ENCODE results near the gene SLFNL1. TPM values are rescaled to one million over a fixed set of nuclear protein-coding genes. Genes with fewer than 3 reads are reported as not detected.

SLFNL1 gene
- under 1 TPM in 10 of 12 donors, not detected in 2; 0.27 to 0.95 (median 0.46) TPM for polyA plus RNA-seq (ENCODE audit: insufficient read length in 12 of 12)
- long read RNA-seq, donor 1: 0 reads
- long read RNA-seq, donor 2: 0 reads
- long read RNA-seq, donor 3: 0 reads
- long read RNA-seq, donor 4: 0 reads
- long read RNA-seq, donor 5: 0 reads
- long read RNA-seq, donor 6: 0 reads
- long read RNA-seq, donor 7: 0 reads
- long read RNA-seq, donor 8: 0 reads
- long read RNA-seq, donor 9: 0 reads
- long read RNA-seq, donor 10: 0 reads
- long read RNA-seq, donor 11: 0 reads

GRCh38 chr1:41021526-41022308, at the start of gene SLFNL1:
SLFNL1 (minus strand) TSS chr1:41021725; CDS start chr1:41020660, 1,065 bp downstream.
- DNase-seq: no peak

DNA sequence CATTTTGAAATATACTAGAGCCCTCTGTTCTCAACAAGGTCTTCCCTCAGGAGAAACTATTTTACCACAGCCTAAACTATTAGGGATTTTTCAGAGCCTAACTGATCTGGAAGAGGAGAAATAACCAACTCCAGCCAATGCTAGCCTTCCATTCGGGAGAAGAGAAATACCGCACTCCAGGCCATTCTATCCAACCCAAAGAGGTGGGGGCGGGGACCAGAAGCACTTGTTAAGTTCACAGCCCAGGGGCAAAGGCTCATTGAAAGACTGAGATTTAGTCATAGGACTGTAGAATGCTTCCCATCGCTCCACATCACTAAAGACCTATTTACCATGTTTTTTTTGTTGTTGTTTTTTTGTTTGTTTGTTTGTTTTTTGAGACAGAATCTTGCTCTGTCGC, 35.4 kb upstream of the SLFNL1 start:
- no peak for DNase-seq

DNA sequence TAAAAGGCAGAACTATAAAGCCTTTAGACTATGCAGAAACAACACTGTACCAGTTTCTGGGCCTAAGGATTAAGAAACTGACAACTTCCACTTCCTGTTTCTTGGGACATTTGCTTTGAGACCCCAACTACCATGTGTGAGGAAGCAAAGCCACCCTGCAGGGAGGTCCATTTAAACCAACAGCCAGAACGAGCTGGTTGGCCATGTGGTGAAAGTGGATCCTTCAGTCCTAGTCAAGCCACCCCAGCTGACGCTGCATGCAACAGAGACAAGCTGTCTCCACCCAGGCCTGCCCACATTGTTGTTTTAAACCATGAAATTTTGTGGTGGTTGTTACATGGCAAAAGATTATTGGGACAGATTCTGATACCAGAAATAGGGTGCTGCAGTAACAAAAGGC, 31.8 kb upstream of the SLFNL1 start:
- no peak for DNase-seq

DNA sequence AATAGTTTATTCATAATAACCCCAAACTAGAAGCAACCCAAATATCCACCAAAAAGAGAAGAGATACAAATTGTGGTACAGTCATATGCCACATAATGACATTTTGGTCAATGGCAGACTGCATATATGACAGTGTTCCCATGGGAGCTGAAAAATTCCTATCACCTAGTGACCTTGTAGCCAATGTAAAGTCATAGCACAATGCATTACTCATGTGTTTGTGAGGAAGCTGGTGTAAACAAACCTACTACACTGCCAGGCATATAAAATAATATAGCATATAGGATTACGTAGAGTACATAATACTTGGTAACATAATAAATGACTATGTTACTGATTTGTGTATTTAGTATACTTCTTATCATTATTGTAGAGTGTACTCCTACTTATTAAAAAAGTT, 29.5 kb upstream of the SLFNL1 start:
- DNase-seq: no peak

DNA sequence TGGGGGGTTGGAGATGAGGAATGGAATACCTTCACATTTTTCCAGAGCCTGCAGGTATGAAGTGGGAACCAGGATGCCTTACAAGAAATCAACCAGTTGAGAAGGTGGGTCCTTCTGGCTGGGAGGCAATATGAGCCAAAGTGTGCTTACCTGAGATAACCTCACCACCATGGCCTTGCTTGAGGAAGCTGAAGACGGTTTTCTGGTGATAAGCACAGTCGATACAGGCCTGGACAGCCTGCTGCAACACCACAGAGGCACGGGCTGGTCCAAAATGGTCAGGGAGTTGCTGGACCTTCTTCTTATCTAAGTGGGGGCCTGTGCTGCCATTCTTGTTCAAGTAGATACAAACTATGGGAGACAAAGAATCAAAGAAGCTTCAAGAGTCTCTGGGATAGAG, 27.0 kb upstream of the SLFNL1 start:
- DNase-seq: no peak

GRCh38 chr1:41046347-41046775, 24.8 kb upstream of the SLFNL1 start:
- DNase-seq: no peak

DNA sequence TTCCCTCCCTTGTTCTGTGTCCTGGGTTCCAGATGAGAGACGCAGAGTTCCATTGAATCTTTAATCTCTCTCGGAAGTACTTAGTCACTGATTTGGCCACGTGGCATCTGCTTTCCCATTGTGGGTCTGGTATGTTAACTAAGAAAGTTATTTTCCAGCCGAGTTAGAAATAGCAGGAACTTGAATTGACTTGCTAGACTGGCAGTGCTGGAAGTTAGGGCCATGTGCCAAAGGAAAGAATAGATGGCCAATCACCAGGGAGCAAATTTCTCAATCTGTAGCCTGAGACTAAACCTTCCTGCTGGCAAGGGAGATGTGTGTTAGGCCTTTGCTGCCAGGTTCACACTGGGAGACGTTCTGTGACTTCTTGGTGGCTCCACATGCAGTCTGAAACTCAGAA, 24.2 kb upstream of the SLFNL1 start:
- peak; percentile 35 for DNase-seq

DNA sequence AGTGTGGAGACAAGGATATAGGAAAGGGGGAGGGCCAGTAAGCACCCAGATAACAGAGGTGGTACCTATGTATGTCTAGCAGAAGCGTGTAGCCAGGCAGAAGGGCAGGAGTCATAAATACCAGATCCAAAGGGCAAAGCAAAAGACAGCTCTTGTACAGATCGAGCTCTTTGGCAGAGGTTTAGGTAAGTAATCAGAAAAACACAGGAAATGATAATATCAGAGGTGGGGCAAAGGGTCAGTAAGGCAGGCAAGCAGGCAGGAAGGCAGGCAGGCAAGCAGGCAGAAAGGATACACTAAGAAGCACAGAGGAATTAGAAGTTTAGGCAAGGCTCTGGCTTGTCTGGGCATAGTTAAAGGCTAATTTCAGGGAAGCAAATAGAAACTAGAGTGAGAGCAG, 22.7 kb upstream of the SLFNL1 start:
- DNase-seq: no peak

DNA sequence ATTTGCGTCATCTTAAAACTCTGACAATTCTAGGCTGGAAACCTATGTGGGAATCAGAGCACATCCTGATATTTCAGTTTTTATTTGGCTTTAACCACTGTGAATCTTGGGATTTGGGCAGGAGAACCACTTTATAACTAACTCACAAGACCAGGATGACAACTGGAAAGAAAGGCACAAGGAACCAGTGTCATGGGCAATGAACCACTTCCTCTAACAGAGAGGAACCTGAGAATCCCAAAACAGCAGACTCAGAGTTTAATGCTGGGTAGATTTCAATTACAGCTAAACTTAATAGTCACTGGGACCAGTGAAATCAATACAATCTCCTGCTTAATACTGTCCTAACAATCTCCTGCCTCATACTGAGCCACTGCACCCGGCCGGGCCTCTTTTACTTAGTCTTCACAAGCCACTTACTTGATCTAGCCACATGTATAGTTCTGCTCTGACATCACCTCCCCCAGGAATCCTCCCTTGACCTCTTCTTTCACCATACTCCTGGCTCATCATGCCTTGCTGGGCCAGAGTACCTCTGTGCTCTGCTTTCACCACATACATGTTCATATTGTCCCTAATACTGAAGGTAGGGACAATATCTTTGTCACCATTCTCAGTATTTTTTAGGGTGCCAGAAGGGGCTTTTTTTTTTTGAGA, 20.2 kb upstream of the SLFNL1 start:
- DNase-seq: no peak

GRCh38 chr1:41038110-41038509, 16.6 kb upstream of the SLFNL1 start:
- no peak for DNase-seq

GRCh38 chr1:41037116-41037903, 15.8 kb upstream of the SLFNL1 start:
- no peak for DNase-seq

DNA sequence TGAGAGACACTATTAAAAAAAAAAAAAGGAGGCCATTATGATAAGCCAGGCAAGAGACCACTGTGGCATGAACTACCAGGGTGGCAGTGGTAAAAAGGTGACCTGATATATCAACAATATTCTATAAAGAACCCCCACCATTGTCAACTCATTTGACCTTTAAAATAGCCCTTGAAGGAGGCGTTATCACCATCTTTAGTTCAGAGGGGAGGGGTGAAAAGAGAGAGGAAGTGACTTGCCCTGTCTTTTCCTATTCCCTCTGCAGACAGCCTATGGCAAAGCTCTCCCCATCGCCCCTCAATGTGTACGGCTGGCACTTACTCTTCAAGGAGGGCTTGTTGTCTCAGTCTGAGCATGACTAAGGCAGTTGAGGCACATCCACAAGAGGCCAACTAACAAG, 11.7 kb upstream of the SLFNL1 start:
- no peak for DNase-seq

GRCh38 chr1:41032147-41032546, 10.6 kb upstream of the SLFNL1 start:
- no peak for DNase-seq

GRCh38 chr1:41030872-41031616, 9.5 kb upstream of the SLFNL1 start:
- DNase-seq: no peak

DNA sequence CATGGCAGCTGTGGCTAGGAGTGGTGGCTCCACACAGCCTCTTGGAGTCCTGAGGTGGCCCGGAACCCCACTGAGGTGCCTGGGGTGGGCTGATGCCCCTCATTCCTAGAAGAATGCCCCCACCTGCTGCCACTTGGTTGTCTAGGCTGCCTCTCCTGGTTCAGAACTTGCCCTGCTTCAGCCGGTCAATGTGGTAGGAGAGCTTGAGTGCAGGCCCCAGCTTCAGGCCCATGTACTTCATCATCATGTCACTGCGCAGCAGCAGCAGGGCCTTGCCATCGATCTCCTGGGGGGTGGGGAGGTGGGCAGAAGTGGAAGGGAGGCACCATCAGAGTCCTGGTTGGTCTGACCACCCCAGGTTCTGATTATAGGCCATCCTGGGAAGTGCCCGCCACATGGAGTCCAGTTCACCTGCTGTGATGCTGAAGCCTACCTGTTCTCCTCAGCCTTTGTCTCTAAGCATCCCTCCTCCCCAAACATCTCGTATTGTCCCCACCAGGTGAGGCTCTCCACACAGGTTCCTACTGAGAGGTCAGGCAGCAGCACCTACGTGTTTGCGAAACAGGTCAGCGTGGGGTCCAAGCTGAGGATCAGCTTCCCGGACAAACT, 6.6 kb upstream of the SLFNL1 start:
- no peak for DNase-seq

DNA sequence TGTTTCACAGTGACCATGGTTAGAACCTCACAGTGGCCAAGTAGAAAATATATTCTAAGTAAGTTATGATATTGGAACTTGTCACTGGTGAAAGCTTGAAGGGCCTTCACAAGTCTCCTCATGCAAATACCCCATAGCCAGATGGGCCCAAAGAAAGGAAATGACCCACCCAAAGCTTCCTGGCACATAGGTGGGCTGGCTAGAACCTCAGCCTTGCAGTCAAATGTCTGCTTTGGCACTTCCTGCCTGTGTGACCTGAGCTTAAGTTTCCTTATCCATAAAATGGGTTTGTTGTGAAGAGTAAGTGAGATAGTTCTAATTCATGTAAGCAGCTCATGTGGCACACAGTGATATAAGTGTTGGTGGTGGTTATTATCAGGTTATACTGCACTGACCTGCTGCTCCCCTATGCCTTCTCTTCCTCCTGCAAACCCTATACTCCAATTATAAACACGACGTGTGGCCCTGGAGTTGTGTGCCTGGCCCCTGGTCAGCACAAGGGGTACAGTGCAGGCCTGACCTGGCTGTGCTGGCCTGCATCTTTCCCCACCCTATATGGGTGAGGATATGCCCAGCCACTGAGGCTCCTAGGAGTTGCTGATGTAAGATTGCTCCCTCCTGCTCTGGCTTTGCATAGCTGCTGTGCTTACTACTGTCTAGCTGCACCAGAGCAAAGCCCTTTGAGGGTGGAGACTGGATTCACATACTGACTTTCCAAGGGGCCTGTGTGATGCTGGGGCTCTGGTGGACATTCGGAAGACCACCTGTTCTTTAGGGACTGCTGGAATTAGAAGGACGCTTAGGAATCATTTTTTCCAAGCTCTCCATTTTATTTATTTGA, 4.7 kb upstream of the SLFNL1 start:
- no peak for DNase-seq

- no peak for DNase-seq
These were observed 3.4 kb upstream of the SLFNL1 start for GRCh38 chr1:41024953-41025352.

- DNase-seq: no peak
These were observed 1.9 kb upstream of the SLFNL1 start for GRCh38 chr1:41023279-41023990.

GRCh38 chr1:41022424-41022823, 899 bp upstream of the SLFNL1 start:
- DNase-seq: no peak

Measured in muscle of arm (tissue), 14 donors.